HepG2 (cell line): ENCODE results near the gene OAT. TPM values are rescaled to one million over a fixed set of nuclear protein-coding genes. Genes with fewer than 3 reads are reported as not detected.

Experiments
- ATAC-seq: fragments of 200-7000 bp; cut with Tn5 transposase; 3 replicates; pipeline ENCODE4 v1.9.1; 2020; ENCODE audit warnings: mild to moderate bottlenecking, moderate library complexity
- BruUV-seq: library from RNA; stranded (reverse); fragments of 400-500 nt; replicated peaks from 2 replicates; lab custom pipeline; 2021; lab: Mats Ljungman, UMichigan
- CTCF ChIA-PET: fragments of 300-600 bp; formaldehyde crosslinking; extraction: SDS; loops from one replicate; lab custom pipeline; 2021; ENCODE audit warnings: low total read pairs, inconsistent platforms, low intra/inter-chr PET ratio; lab: Yijun Ruan, JAX
- POLR2A ChIA-PET: fragments of 350-600 bp; sonication (Branson Sonifier 250); formaldehyde crosslinking; loops from one replicate; lab custom pipeline; 2020; ENCODE audit warnings: antibody characterized with exemption, inconsistent platforms; lab: Yijun Ruan, JAX
- DNase-seq: peaks from one replicate; pipeline ENCODE4 v3.0.0-alpha.2; 2015; ENCODE audit warnings: low spot score
- FAIRE-seq: peaks from 3 replicates; lab custom pipeline; 2011; peaks lifted over from hg19 to GRCh38; lab: Jason Lieb, UNC
- H2AFZ ChIP-seq: one replicate; pipeline ENCODE4 v1.6.1; 2011; ENCODE audit warnings: low read length, inconsistent platforms
- H3K27ac ChIP-seq: fragments of 300-600 bp; 3 replicates; pipeline ENCODE4 v1.8.0; 2011; ENCODE audit warnings: mixed run types, mild to moderate bottlenecking, mixed read lengths, low read length, inconsistent platforms; ENCODE audit not compliant: insufficient read depth; ENCODE audit errors: extremely low read length
- H3K27me3 ChIP-seq, 2 experiments: fragments of 200-600 bp in 1 of 2; 2 replicates in 1 of 2; 3 replicates in 1 of 2; pipeline versions ENCODE4 v1.6.0 to v1.8.0; 2011; ENCODE audit warnings: low read length in 2 of 2, mild to moderate bottlenecking in 2 of 2, moderate library complexity in 2 of 2, inconsistent platforms in 1 of 2; ENCODE audit not compliant: insufficient read depth in 2 of 2, control insufficient read depth in 1 of 2
- H3K36me3 ChIP-seq, 2 experiments: fragments of 200-600 bp in 1 of 2; replicated peaks in 1 of 2; 2 replicates in 1 of 2; 3 replicates in 1 of 2; pipeline versions ENCODE4 v1.5.1 to v1.8.0; 2011; ENCODE audit warnings: low read length in 2 of 2, inconsistent platforms in 1 of 2; ENCODE audit not compliant: insufficient read depth in 2 of 2, control insufficient read depth in 1 of 2
- H3K4me1 ChIP-seq: 2 replicates; pipeline ENCODE4 v1.5.1; 2012; ENCODE audit warnings: low read length, inconsistent platforms; ENCODE audit not compliant: insufficient read depth
- H3K4me2 ChIP-seq: 2 replicates; pipeline ENCODE4 v1.6.0; 2011; ENCODE audit warnings: low read depth, low read length, inconsistent platforms
- H3K4me3 ChIP-seq, 3 experiments: fragments of 200-600 bp in 1 of 3; sonication (generic), shearing (Covaris generic) in 1 of 3; replicated peaks in 1 of 3; 2 replicates each; pipeline ENCODE4 v1.5.1; 2011 to 2016; ENCODE audit warnings: low read length in 3 of 3, inconsistent platforms in 2 of 3, low read depth in 2 of 3, mild to moderate bottlenecking in 2 of 3, control low read depth in 1 of 3, mixed read lengths in 1 of 3; ENCODE audit not compliant: insufficient read depth in 1 of 3
- H3K79me2 ChIP-seq: one replicate; pipeline ENCODE4 v1.6.1; 2011; ENCODE audit warnings: low read length, inconsistent platforms; ENCODE audit not compliant: insufficient read depth
- H3K9ac ChIP-seq: 2 replicates; pipeline ENCODE4 v1.6.0; 2011; ENCODE audit warnings: mild to moderate bottlenecking, low read depth, low read length, inconsistent platforms; ENCODE audit not compliant: insufficient read depth
- H3K9me3 ChIP-seq: 2 replicates; pipeline ENCODE4 v1.5.1; 2012; ENCODE audit warnings: mild to moderate bottlenecking, low read length
- H4K20me1 ChIP-seq: 2 replicates; pipeline ENCODE4 v1.6.0; 2011; ENCODE audit warnings: inconsistent platforms, mild to moderate bottlenecking, low read length, moderate library complexity; ENCODE audit not compliant: insufficient read depth
- CEBPG ChIP-seq: IDR thresholded peaks from 2 replicates; pipeline ENCODE4 v1.6.1; 2016
- CREB1 ChIP-seq, 2 experiments: fragments of 450-650 bp in 1 of 2; IDR thresholded peaks; 2 replicates each; pipeline ENCODE4 v1.6.1; 2016 to 2017; ENCODE audit warnings: control low read depth in 1 of 2, mild to moderate bottlenecking in 1 of 2, missing compliant biosample characterization in 1 of 2, missing genetic modification characterization in 1 of 2
- FOXJ3 ChIP-seq: sonication (generic); formaldehyde crosslinking; IDR thresholded peaks from 2 replicates; pipeline ENCODE4 v1.4.0; 2020; ENCODE audit warnings: missing genetic modification reagents, mild to moderate bottlenecking, borderline replicate concordance
- FOXP1 ChIP-seq, 2 experiments: fragments of 450-650 bp in 1 of 2; IDR thresholded peaks; 2 replicates each; pipeline ENCODE4 v1.6.1; 2017 to 2018; ENCODE audit warnings: antibody characterized with exemption in 1 of 2
- KDM5A ChIP-seq: fragments of 200-600 bp; sonication (generic); IDR thresholded peaks from 2 replicates; pipeline ENCODE4 v1.7.0; 2018; ENCODE audit warnings: antibody characterized with exemption, mild to moderate bottlenecking, low read length, borderline replicate concordance
- KLF9 ChIP-seq: IDR thresholded peaks from 2 replicates; pipeline ENCODE4 v1.6.1; 2016; ENCODE audit warnings: low read depth
- RNF2 ChIP-seq: fragments of 450-650 bp; conservative IDR thresholded peaks from 2 replicates; pipeline ENCODE4 v1.6.1; 2016; ENCODE audit warnings: low read depth
- SAP130 ChIP-seq: IDR thresholded peaks from 2 replicates; pipeline ENCODE4 v1.6.1; 2016; ENCODE audit warnings: low read depth
- SOX5 ChIP-seq: IDR thresholded peaks from 2 replicates; pipeline ENCODE4 v1.6.1; 2016; ENCODE audit warnings: borderline replicate concordance
- TCF7 ChIP-seq: sonication (generic); IDR thresholded peaks from 2 replicates; pipeline ENCODE4 v1.6.1; 2016; ENCODE audit warnings: antibody characterized with exemption, low read depth
- XRCC5 ChIP-seq: fragments of 200-400 bp; formaldehyde crosslinking; optimal IDR thresholded peaks from 2 replicates; pipeline ENCODE3; 2017; ENCODE audit warnings: mild to moderate bottlenecking, low read length
- ZBTB21 ChIP-seq: sonication (generic); formaldehyde crosslinking; IDR thresholded peaks from 2 replicates; pipeline ENCODE4 v1.4.0; 2020; ENCODE audit warnings: missing genetic modification reagents
- ZNF501 ChIP-seq: sonication (generic); formaldehyde crosslinking; IDR thresholded peaks from 2 replicates; pipeline ENCODE4 v1.5.1; 2020; ENCODE audit warnings: mild to moderate bottlenecking, moderate library complexity, missing genetic modification reagents
- WGBS: methylation state at CpG from one replicate; pipeline ENCODE4 v1.1.6; 2017; ENCODE audit warnings: low lambda C conversion rate; 5-methylcytosine and 5-hydroxymethylcytosine counted together
- in situ Hi-C: cut with HindIII; loops from 2 replicates; pipeline ENCODE4 v1.10.0; 2017; ENCODE audit warnings: low pct_unique_long_range_greater_than_20kb; ENCODE audit not compliant: extremely low pct_ligation_motif_present
- intact Hi-C: fragments of 100-400 bp; cut with micrococcal nuclease; formaldehyde crosslinking; loops from one replicate; pipeline ENCODE4 v1.10.0; 2022; ENCODE audit not compliant: unreplicated experiment
- polyA plus RNA-seq, 8 experiments: library from polyadenylated mRNA; depleted of rRNA in 3 of 8; stranded (reverse) in 7 of 8; unstranded in 1 of 8; fragments of >200 nt; fragmentation: Illumina TruSeq in 4 of 8; extraction: Trizol in 4 of 8; gene quantifications; 2 replicates each; pipeline versions ENCODE4 v1.2.1 to v1.2.3, GENCODE V29; 2011 to 2016; ENCODE audit warnings: low read depth in 4 of 8, missing spikeins in 1 of 8, mixed read lengths in 1 of 8; ENCODE audit not compliant: insufficient read depth in 1 of 8
- total RNA-seq, 5 experiments: library from RNA; depleted of rRNA; stranded (reverse); fragments of >200 nt; fragmentation: Illumina TruSeq; extraction: Trizol; gene quantifications; 2 replicates each; pipeline ENCODE4 v1.2.3, GENCODE V29; 2016; ENCODE audit warnings: low read depth in 1 of 5
- TF ChIP-seq, protein P1 (sequence below): IDR thresholded peaks from 2 replicates; pipeline ENCODE4 v1.6.1; 2012; ENCODE audit warnings: low read depth, low read length, improper control_type of control experiment
- TF ChIP-seq, protein P2 (sequence below): sonication (generic); formaldehyde crosslinking; IDR thresholded peaks from 2 replicates; pipeline ENCODE4 v1.4.0; 2020; ENCODE audit warnings: missing genetic modification reagents
- TF ChIP-seq, protein P3 (sequence below): sonication (generic); formaldehyde crosslinking; IDR thresholded peaks from 2 replicates; pipeline ENCODE4 v1.4.0; 2020; ENCODE audit warnings: missing genetic modification reagents

Gene OAT
- total and polyA plus RNA-seq, 2 of the 13 experiments (the other 11 are each of a cell fraction or from before 2014, with no cell fraction given) = 87.8 to 96.7 TPM

DNA sequence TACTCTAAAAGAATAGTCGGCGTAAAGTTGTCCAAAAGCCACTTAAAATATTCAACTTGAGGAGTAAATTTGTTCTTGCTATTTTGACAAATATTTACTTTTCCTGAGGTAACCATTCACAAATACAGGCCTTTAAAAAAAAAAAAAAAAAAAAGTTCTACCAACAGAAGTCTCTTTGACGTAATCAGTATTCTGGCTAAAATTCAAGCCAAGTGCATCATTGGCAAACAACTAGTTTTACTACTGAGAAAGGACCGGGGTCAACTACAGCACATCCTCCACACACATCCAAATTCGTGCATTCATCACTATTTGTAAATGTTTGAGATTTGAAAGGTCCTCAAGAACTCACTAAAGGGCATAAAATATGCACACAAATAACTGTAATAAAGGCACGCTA is 2.0 kb downstream of the OAT start:
- peaks cover 27% of the 10 kb centered on the region for H4K20me1 ChIP-seq
- H3K4me1 ChIP-seq = peaks cover 57% of the 10 kb centered on the region
- BruUV-seq = no TSS peak
- ATAC-seq = no peak
- H2AFZ ChIP-seq = no peak overlapping the region
- in situ Hi-C loops = loop anchor here (5.0 kb wide), 1 partner anchor 46 kb away; the partner anchor contains the start of gene LHPP
- peaks cover 0 to 9% of the 10 kb centered on the region in 2 experiments; a peak in 2 of 5 replicates for H3K27me3 ChIP-seq
- H3K79me2 ChIP-seq = peaks cover 40% of the 10 kb centered on the region
- H3K4me3 ChIP-seq = peak overlapping the region in 1 of 3 experiments; percentile 79; a peak in 1 of 6 replicates
- CTCF ChIA-PET = no interaction called here
- no peak overlapping the region for H3K27ac ChIP-seq
- H3K4me2 ChIP-seq = peak overlapping the region; percentile 92
- DNase-seq = peak; percentile 74
- POLR2A ChIA-PET = interaction anchor here (0.9 to 4.3 kb wide), 2 partner anchors 45 to 59 kb away, joined by 4 to 27 read pairs; partner anchors contain the start of gene LHPP
- FAIRE-seq = peak; percentile 34
- H3K36me3 ChIP-seq = peaks cover 1 to 13% of the 10 kb centered on the region in 2 experiments; a peak in 2 of 5 replicates
- no peak overlapping the region for H3K9ac ChIP-seq
- H3K9me3 ChIP-seq = no peaks in the 10 kb centered on the region
- WGBS = 8% methylated on average over 6 of the region's 6 CpGs
- intact Hi-C loops = no loop called here
- TF ChIP-seq FOXP1 (IDR thresholded peaks at IDR 0.05) (no peak), FOXP1 (CRISPR knock-in tag; IDR thresholded peaks at IDR 0.05) (peak; percentile 60; the same call in 1 of the 2 replicates), CREB1 (IDR thresholded peaks at IDR 0.05) (no peak), CREB1 (CRISPR knock-in tag; IDR thresholded peaks at IDR 0.05) (peak; percentile 77), TCF7 (0 out of 2 replicates have a peak, but pooled peaks have one; percentile 20), KLF9 (CRISPR knock-in tag) (no peak), RNF2 (no peak), XRCC5 (no peak), CEBPG (0 out of 2 replicates have a peak, but pooled peaks have one; percentile 25), ZBTB21 (CRISPR knock-in tag) (peak; percentile 52; the same call in 1 of the 2 replicates), SOX5 (CRISPR knock-in tag) (peak; percentile 39; the same call in 1 of the 2 replicates), KDM5A (no peak; the same call in 1 of the 2 replicates), FOXJ3 (CRISPR knock-in tag) (peak; percentile 49; the same call in 1 of the 2 replicates), SAP130 (CRISPR knock-in tag) (peak; percentile 51), ZNF501 (no peak)
- TF ChIP-seq, protein P1, sequence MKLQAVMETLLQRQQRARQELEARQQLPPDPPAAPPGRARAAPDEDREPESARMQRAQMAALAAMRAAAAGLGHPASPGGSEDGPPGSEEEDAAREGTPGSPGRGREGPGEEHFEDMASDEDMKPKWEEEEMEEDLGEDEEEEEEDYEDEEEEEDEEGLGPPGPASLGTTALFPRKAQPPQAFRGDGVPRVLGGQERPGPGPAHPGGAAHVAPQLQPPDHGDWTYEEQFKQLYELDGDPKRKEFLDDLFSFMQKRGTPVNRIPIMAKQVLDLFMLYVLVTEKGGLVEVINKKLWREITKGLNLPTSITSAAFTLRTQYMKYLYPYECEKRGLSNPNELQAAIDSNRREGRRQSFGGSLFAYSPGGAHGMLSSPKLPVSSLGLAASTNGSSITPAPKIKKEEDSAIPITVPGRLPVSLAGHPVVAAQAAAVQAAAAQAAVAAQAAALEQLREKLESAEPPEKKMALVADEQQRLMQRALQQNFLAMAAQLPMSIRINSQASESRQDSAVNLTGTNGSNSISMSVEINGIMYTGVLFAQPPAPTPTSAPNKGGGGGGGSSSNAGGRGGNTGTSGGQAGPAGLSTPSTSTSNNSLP = peak; percentile 16; the same call in 1 of the 2 replicates
- TF ChIP-seq, protein P2, sequence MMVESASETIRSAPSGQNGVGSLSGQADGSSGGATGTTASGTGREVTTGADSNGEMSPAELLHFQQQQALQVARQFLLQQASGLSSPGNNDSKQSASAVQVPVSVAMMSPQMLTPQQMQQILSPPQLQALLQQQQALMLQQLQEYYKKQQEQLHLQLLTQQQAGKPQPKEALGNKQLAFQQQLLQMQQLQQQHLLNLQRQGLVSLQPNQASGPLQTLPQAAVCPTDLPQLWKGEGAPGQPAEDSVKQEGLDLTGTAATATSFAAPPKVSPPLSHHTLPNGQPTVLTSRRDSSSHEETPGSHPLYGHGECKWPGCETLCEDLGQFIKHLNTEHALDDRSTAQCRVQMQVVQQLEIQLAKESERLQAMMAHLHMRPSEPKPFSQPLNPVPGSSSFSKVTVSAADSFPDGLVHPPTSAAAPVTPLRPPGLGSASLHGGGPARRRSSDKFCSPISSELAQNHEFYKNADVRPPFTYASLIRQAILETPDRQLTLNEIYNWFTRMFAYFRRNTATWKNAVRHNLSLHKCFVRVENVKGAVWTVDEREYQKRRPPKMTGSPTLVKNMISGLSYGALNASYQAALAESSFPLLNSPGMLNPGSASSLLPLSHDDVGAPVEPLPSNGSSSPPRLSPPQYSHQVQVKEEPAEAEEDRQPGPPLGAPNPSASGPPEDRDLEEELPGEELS (CRISPR knock-in tag) = peak; percentile 68
- TF ChIP-seq, protein P3, sequence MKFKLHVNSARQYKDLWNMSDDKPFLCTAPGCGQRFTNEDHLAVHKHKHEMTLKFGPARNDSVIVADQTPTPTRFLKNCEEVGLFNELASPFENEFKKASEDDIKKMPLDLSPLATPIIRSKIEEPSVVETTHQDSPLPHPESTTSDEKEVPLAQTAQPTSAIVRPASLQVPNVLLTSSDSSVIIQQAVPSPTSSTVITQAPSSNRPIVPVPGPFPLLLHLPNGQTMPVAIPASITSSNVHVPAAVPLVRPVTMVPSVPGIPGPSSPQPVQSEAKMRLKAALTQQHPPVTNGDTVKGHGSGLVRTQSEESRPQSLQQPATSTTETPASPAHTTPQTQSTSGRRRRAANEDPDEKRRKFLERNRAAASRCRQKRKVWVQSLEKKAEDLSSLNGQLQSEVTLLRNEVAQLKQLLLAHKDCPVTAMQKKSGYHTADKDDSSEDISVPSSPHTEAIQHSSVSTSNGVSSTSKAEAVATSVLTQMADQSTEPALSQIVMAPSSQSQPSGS = peak; percentile 36; the same call in 1 of the 2 replicates
